ENCODE results near the gene PPM1E.

Gene PPM1E

DNA sequence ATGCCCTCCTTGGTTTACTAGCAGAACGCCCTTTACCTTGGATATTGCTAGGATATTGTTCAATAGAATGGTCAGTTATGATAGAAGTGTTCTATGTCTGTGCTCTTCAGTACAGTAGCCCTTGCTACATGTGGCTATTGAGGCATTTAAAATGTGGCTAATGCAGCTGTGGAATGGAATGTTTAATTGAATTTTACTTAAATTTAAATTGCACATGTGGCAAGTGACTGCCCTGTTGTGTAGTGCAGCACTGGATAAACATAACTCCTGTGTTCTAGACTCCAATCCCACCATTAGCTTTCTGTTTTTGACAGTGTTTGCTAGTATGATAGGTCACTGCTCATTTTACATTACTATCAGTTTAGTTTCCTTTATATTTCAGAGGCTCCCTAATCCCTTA is 33.4 kb upstream of the PPM1E start:
- H3K27me3 ChIP-seq (ENCODE audit: control insufficient read depth, low read length), result no peaks in the 10 kb centered on the region
- no peaks in the 10 kb centered on the region for H4K20me1 ChIP-seq (ENCODE audit: control insufficient read depth, insufficient read depth, low read depth, low read length)
- H3K4me1 ChIP-seq (ENCODE audit: control insufficient read depth, low read length), result no peaks in the 10 kb centered on the region
- H3K79me2 ChIP-seq (ENCODE audit: control insufficient read depth, low read length), result no peaks in the 10 kb centered on the region
- peaks cover 3% of the 10 kb centered on the region; the same call in 1 of the 2 replicates for H3F3A ChIP-seq (ENCODE audit: control insufficient read depth, insufficient read depth)
- no peak overlapping the region for H3K4me3 ChIP-seq (ENCODE audit: low read length)
- H3K9me3 ChIP-seq (ENCODE audit: control insufficient read depth, insufficient read depth, low read length), result no peaks in the 10 kb centered on the region
- no peak overlapping the region for H3K27ac ChIP-seq (ENCODE audit: low read depth, low read length)
- H3K36me3 ChIP-seq (ENCODE audit: control insufficient read depth, low read length), result peaks cover 49% of the 10 kb centered on the region
- no peak for TF ChIP-seq EZH2phosphoT487 (IDR thresholded peaks at IDR 0.05; ENCODE audit: borderline replicate concordance, low read length)
- TF ChIP-seq, protein P1, sequence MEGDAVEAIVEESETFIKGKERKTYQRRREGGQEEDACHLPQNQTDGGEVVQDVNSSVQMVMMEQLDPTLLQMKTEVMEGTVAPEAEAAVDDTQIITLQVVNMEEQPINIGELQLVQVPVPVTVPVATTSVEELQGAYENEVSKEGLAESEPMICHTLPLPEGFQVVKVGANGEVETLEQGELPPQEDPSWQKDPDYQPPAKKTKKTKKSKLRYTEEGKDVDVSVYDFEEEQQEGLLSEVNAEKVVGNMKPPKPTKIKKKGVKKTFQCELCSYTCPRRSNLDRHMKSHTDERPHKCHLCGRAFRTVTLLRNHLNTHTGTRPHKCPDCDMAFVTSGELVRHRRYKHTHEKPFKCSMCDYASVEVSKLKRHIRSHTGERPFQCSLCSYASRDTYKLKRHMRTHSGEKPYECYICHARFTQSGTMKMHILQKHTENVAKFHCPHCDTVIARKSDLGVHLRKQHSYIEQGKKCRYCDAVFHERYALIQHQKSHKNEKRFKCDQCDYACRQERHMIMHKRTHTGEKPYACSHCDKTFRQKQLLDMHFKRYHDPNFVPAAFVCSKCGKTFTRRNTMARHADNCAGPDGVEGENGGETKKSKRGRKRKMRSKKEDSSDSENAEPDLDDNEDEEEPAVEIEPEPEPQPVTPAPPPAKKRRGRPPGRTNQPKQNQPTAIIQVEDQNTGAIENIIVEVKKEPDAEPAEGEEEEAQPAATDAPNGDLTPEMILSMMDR (IDR thresholded peaks at IDR 0.05; ENCODE audit: low read depth, low read length, poor library complexity, severe bottlenecking), result no peak
- H3K4me2 ChIP-seq (ENCODE audit: low read length), result no peak overlapping the region
- H3K9me2 ChIP-seq (replicated peaks; ENCODE audit: control insufficient read depth, low read length), result no peaks in the 10 kb centered on the region

DNA sequence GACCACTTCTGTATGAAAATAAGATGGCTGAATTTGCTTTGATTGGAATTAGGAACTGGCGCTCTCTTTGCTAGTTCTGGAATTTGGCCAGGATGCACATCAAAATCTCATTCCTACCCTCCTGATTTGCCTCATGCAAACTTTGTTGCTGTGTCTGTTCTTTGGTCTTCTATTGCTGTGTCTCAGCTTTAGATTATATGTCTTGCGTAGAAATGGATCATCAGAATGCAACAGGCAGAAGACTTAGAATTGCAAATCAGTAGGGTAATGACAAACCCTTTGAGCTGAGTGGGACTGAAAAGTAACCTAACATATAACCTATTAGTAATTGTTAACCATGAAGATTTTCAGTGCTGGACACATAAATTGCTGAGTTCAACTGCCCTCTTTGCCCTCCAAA is 33.0 kb upstream of the PPM1E start:
- H3F3A ChIP-seq (ENCODE audit: control insufficient read depth, insufficient read depth), result peaks cover 3% of the 10 kb centered on the region; the same call in 1 of the 2 replicates
- no peaks in the 10 kb centered on the region for H4K20me1 ChIP-seq (ENCODE audit: control insufficient read depth, insufficient read depth, low read depth, low read length)
- no peak overlapping the region for H3K4me3 ChIP-seq (ENCODE audit: low read length)
- TF ChIP-seq, protein P1 (IDR thresholded peaks at IDR 0.05; ENCODE audit: low read depth, low read length, poor library complexity, severe bottlenecking), result no peak
- no peak for TF ChIP-seq EZH2phosphoT487 (IDR thresholded peaks at IDR 0.05; ENCODE audit: borderline replicate concordance, low read length)
- H3K9me2 ChIP-seq (replicated peaks; ENCODE audit: control insufficient read depth, low read length), result no peaks in the 10 kb centered on the region
- H3K4me2 ChIP-seq (ENCODE audit: low read length), result no peak overlapping the region
- H3K4me1 ChIP-seq (ENCODE audit: control insufficient read depth, low read length), result no peaks in the 10 kb centered on the region
- no peaks in the 10 kb centered on the region for H3K79me2 ChIP-seq (ENCODE audit: control insufficient read depth, low read length)
- peaks cover 48% of the 10 kb centered on the region for H3K36me3 ChIP-seq (ENCODE audit: control insufficient read depth, low read length)
- H3K27me3 ChIP-seq (ENCODE audit: control insufficient read depth, low read length), result no peaks in the 10 kb centered on the region
- H3K27ac ChIP-seq (ENCODE audit: low read depth, low read length), result no peak overlapping the region
- no peaks in the 10 kb centered on the region for H3K9me3 ChIP-seq (ENCODE audit: control insufficient read depth, insufficient read depth, low read length)

DNA sequence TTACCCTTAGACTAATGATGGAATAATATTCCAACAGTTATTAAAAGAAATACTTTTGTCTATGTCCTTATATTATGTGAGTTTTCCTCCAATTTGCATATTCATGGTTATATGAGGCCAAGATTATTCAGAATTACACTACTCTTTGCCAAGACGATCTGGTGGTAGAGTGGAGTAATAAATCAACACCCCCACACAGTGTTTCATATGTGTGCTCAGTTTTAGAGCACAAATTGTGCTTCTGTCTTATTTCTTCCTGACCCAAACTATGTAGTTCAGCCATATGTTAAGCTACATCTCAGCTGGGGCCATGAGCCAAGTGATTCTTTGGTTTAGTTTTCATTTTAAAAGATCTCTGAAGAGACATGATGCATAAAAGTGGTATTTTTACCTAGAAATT is 26.9 kb upstream of the PPM1E start:
- H3K4me2 ChIP-seq (ENCODE audit: low read length), result no peak overlapping the region
- H3F3A ChIP-seq (ENCODE audit: control insufficient read depth, insufficient read depth), result peaks cover 3% of the 10 kb centered on the region; the same call in 1 of the 2 replicates
- no peak overlapping the region for H3K27ac ChIP-seq (ENCODE audit: low read depth, low read length)
- H3K36me3 ChIP-seq (ENCODE audit: control insufficient read depth, low read length), result peaks cover 30% of the 10 kb centered on the region
- no peaks in the 10 kb centered on the region for H3K9me2 ChIP-seq (replicated peaks; ENCODE audit: control insufficient read depth, low read length)
- no peaks in the 10 kb centered on the region for H3K79me2 ChIP-seq (ENCODE audit: control insufficient read depth, low read length)
- no peak for TF ChIP-seq EZH2phosphoT487 (IDR thresholded peaks at IDR 0.05; ENCODE audit: borderline replicate concordance, low read length)
- TF ChIP-seq, protein P1 (IDR thresholded peaks at IDR 0.05; ENCODE audit: low read depth, low read length, poor library complexity, severe bottlenecking), result no peak
- no peaks in the 10 kb centered on the region for H3K9me3 ChIP-seq (ENCODE audit: control insufficient read depth, insufficient read depth, low read length)
- no peaks in the 10 kb centered on the region for H3K4me1 ChIP-seq (ENCODE audit: control insufficient read depth, low read length)
- no peaks in the 10 kb centered on the region for H3K27me3 ChIP-seq (ENCODE audit: control insufficient read depth, low read length)
- no peak overlapping the region for H3K4me3 ChIP-seq (ENCODE audit: low read length)
- H4K20me1 ChIP-seq (ENCODE audit: control insufficient read depth, insufficient read depth, low read depth, low read length), result no peaks in the 10 kb centered on the region

All from DOHH2 (cell line).